H9 (cell line): ENCODE results near the gene LRMDA. TPM values are rescaled to one million over a fixed set of nuclear protein-coding genes. Genes with fewer than 3 reads are reported as not detected.

Experiments
- DNase-seq: peaks from one replicate; pipeline ENCODE4 v3.0.0-alpha.2; 2017
- H2AFZ ChIP-seq: one replicate; pipeline ENCODE4 v1.6.1; 2013; ENCODE audit warnings: mild to moderate bottlenecking, low read length, control low read depth, moderate library complexity
- H2AK5ac ChIP-seq: 2 replicates; pipeline ENCODE4 v1.6.1; 2013; ENCODE audit warnings: low read length, control low read depth, mixed read lengths; ENCODE audit not compliant: insufficient read length
- H2BK120ac ChIP-seq: one replicate; pipeline ENCODE4 v1.6.1; 2013; ENCODE audit warnings: low read depth, mild to moderate bottlenecking, low read length, control low read depth, inconsistent platforms; ENCODE audit not compliant: poor library complexity, severe bottlenecking
- H2BK12ac ChIP-seq: 2 replicates; pipeline ENCODE4 v1.6.1; 2013; ENCODE audit warnings: low read length, control low read depth, mixed read lengths, low read depth; ENCODE audit not compliant: insufficient read length
- H2BK15ac ChIP-seq: 2 replicates; pipeline ENCODE4 v1.6.1; 2013; ENCODE audit warnings: low read depth, low read length, control low read depth
- H2BK20ac ChIP-seq: one replicate; pipeline ENCODE4 v1.6.1; 2013; ENCODE audit warnings: low read depth, mild to moderate bottlenecking, low read length, control low read depth, inconsistent platforms; ENCODE audit not compliant: poor library complexity, severe bottlenecking
- H2BK5ac ChIP-seq: 2 replicates; pipeline ENCODE4 v1.6.1; 2013; ENCODE audit warnings: low read length, control low read depth, mixed read lengths; ENCODE audit not compliant: insufficient read length
- H3K14ac ChIP-seq: 2 replicates; pipeline ENCODE4 v1.6.1; 2013; ENCODE audit warnings: low read length, control low read depth; ENCODE audit not compliant: insufficient read depth
- H3K18ac ChIP-seq: 2 replicates; pipeline ENCODE4 v1.6.1; 2013; ENCODE audit warnings: low read depth, mild to moderate bottlenecking, mixed read lengths, low read length, control low read depth; ENCODE audit not compliant: insufficient read length
- H3K23ac ChIP-seq: 2 replicates; pipeline ENCODE4 v1.6.1; 2013; ENCODE audit warnings: low read length, control low read depth, mixed read lengths, low read depth; ENCODE audit not compliant: insufficient read length
- H3K23me2 ChIP-seq: 2 replicates; pipeline ENCODE4 v1.6.1; 2013; ENCODE audit warnings: low read depth, mild to moderate bottlenecking, mixed read lengths, low read length, control low read depth; ENCODE audit not compliant: insufficient read length, poor library complexity, severe bottlenecking
- H3K27ac ChIP-seq: 2 replicates; pipeline ENCODE4 v1.5.1; 2013; ENCODE audit warnings: low read length, control low read depth, mixed read lengths, low read depth; ENCODE audit not compliant: insufficient read length
- H3K27me3 ChIP-seq: 2 replicates; pipeline ENCODE4 v1.6.1; 2013; ENCODE audit warnings: low read length, control low read depth, inconsistent platforms; ENCODE audit not compliant: insufficient read depth
- H3K4ac ChIP-seq: 2 replicates; pipeline ENCODE4 v1.6.1; 2013; ENCODE audit warnings: low read depth, mild to moderate bottlenecking, control low read depth, inconsistent platforms, low read length, moderate library complexity
- H3K4me1 ChIP-seq: 2 replicates; pipeline ENCODE4 v1.6.1; 2013; ENCODE audit warnings: low read length, control low read depth, inconsistent platforms; ENCODE audit not compliant: insufficient read depth
- H3K4me2 ChIP-seq: 2 replicates; pipeline ENCODE4 v1.6.1; 2013; ENCODE audit warnings: low read length, control low read depth, mixed read lengths; ENCODE audit not compliant: insufficient read length, insufficient read depth
- H3K56ac ChIP-seq: 2 replicates; pipeline ENCODE4 v1.6.1; 2013; ENCODE audit warnings: low read depth, mild to moderate bottlenecking, mixed read lengths, low read length, control low read depth; ENCODE audit not compliant: insufficient read length
- H3K79me1 ChIP-seq: 2 replicates; pipeline ENCODE4 v1.6.1; 2013; ENCODE audit warnings: low read depth, mild to moderate bottlenecking, moderate library complexity, low read length, control low read depth, inconsistent platforms; ENCODE audit not compliant: insufficient read depth, poor library complexity, severe bottlenecking
- H3K79me2 ChIP-seq: 2 replicates; pipeline ENCODE4 v1.6.1; 2013; ENCODE audit warnings: low read length, control low read depth, inconsistent platforms; ENCODE audit not compliant: insufficient read depth
- H3K9ac ChIP-seq: 2 replicates; pipeline ENCODE4 v1.6.1; 2013; ENCODE audit warnings: low read length, control low read depth, mixed read lengths; ENCODE audit not compliant: insufficient read length; ENCODE audit errors: extremely low read depth
- H3K9me3 ChIP-seq: one replicate; pipeline ENCODE4 v1.6.1; 2013; ENCODE audit warnings: low read depth, low read length, inconsistent platforms; ENCODE audit not compliant: control insufficient read depth
- H3T11ph ChIP-seq: one replicate; pipeline ENCODE4 v1.6.1; 2013; ENCODE audit warnings: mild to moderate bottlenecking, low read length, control low read depth, inconsistent platforms
- H4K20me1 ChIP-seq: one replicate; pipeline ENCODE4 v1.6.1; 2013; ENCODE audit not compliant: control insufficient read depth, insufficient read length, insufficient read depth
- H4K5ac ChIP-seq: 2 replicates; pipeline ENCODE4 v1.6.1; 2013; ENCODE audit warnings: low read depth, mild to moderate bottlenecking, mixed read lengths, low read length, control low read depth; ENCODE audit not compliant: insufficient read length
- H4K8ac ChIP-seq: replicated peaks from 2 replicates; pipeline ENCODE4 v1.6.1; 2013; ENCODE audit warnings: low read length, control low read depth, mixed read lengths, low read depth; ENCODE audit not compliant: insufficient read length
- H4K91ac ChIP-seq: 2 replicates; pipeline ENCODE4 v1.6.1; 2013; ENCODE audit warnings: low read depth, mild to moderate bottlenecking, moderate library complexity, mixed read lengths, low read length, control low read depth; ENCODE audit not compliant: insufficient read length
- H3K27ac Mint-ChIP-seq, 3 experiments: 2 replicates in 2 of 3; 3 replicates in 1 of 3; pipeline ENCODE4 v1.8.0; 2020 to 2021; ENCODE audit warnings: mixed read lengths in 3 of 3, mild to moderate bottlenecking in 1 of 3, moderate library complexity in 1 of 3
- H3K27me3 Mint-ChIP-seq: 2 replicates; pipeline ENCODE4 v1.8.0; 2021; ENCODE audit warnings: low read depth, mild to moderate bottlenecking, moderate library complexity, mixed read lengths
- H3K36me3 Mint-ChIP-seq, 3 experiments: 2 replicates in 2 of 3; 3 replicates in 1 of 3; pipeline ENCODE4 v1.8.0; 2020 to 2021; ENCODE audit warnings: low read depth in 3 of 3, mixed read lengths in 3 of 3; ENCODE audit not compliant: insufficient read depth in 1 of 3
- H3K4me1 Mint-ChIP-seq, 2 experiments: 2 replicates each; pipeline ENCODE4 v1.8.0; 2020; ENCODE audit warnings: mixed read lengths in 2 of 2
- H3K4me3 Mint-ChIP-seq, 2 experiments: 2 replicates in 1 of 2; 3 replicates in 1 of 2; pipeline ENCODE4 v1.8.0; 2020 to 2021; ENCODE audit warnings: mild to moderate bottlenecking in 2 of 2, mixed read lengths in 2 of 2, moderate library complexity in 1 of 2
- H3K9me3 Mint-ChIP-seq, 2 experiments: 2 replicates in 1 of 2; 3 replicates in 1 of 2; pipeline ENCODE4 v1.8.0; 2020; ENCODE audit warnings: mild to moderate bottlenecking in 2 of 2, mixed read lengths in 2 of 2, moderate library complexity in 1 of 2
- CTCF ChIP-seq: fragments of 200-600 bp; sonication (generic); conservative IDR thresholded peaks from 3 replicates; pipeline ENCODE4 v1.8.0; 2021; ENCODE audit warnings: antibody characterized with exemption, mild to moderate bottlenecking
- WGBS: extraction: QIAGEN DNeasy Blood & Tissue Kit; methylation state at CpG from one replicate; pipeline ENCODE4 v1.1.7; 2013; ENCODE audit warnings: missing lambda C conversion rate, low lambda C conversion rate, mixed read lengths; ENCODE audit not compliant: insufficient read length; ENCODE audit errors: extremely low coverage; 5-methylcytosine and 5-hydroxymethylcytosine counted together
- total RNA-seq: library from RNA; stranded (reverse); gene quantifications from 2 replicates; pipeline ENCODE4 v1.2.1, GENCODE V29; 2021

LRMDA gene
- total RNA-seq, 1 experiment from 2014 or later = 1.8 TPM

DNA sequence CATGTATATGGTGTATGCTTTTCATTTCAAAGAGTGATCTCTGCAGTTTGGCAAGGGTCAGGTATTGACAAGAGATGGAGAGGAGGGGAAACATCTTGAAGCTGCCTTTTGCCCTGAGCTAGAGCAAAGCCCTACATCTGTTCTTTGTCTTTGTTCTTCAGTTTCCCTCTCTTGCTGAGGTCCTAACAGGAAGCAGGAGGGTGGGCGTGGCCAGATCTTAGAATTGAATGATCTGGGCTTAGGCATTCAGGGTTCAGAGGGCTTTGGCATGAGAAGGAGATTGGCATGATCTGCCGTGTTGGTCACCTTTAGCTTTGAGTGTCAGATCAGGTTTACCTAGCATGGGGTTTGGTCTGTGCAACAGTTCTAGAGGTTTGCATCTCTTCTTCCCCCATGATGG, 41.3 kb downstream of the LRMDA start:
- Histone ChIP-seq H3T11ph (no peak overlapping the region), H4K20me1 (no peaks in the 10 kb centered on the region), H2BK5ac (no peak overlapping the region), H3K4me1 (peaks cover 10% of the 10 kb centered on the region; the same call in 1 of the 2 replicates), H3K4me2 (no peak overlapping the region), H3K56ac (no peak overlapping the region), H3K18ac (no peak overlapping the region), H3K9ac (no peak overlapping the region), H3K14ac (no peak overlapping the region), H2BK120ac (no peak overlapping the region), H2BK15ac (no peak overlapping the region), H3K23me2 (no peaks in the 10 kb centered on the region), H2BK12ac (no peak overlapping the region), H3K23ac (no peak overlapping the region), H4K91ac (no peak overlapping the region), H3K79me1 (no peaks in the 10 kb centered on the region), H4K8ac (no peak overlapping the region), H4K5ac (no peak overlapping the region), H2AK5ac (no peak overlapping the region), H2AFZ (no peak overlapping the region), H3K79me2 (no peaks in the 10 kb centered on the region), H3K4ac (no peak overlapping the region), H3K9me3 (no peaks in the 10 kb centered on the region), H3K27me3 (no peaks in the 10 kb centered on the region), H3K27ac (no peak overlapping the region), H2BK20ac (no peak overlapping the region)
- no peak overlapping the region for H3K27ac Mint-ChIP-seq
- peaks cover 0 to 16% (median 0%) of the 10 kb centered on the region in 3 experiments; a peak in 3 of 7 replicates for H3K36me3 Mint-ChIP-seq
- no CpG with 5 or more reads among the region's 2 CpGs for WGBS
- peaks cover 26 to 27% of the 10 kb centered on the region in 2 experiments for H3K4me1 Mint-ChIP-seq
- DNase-seq = peak; percentile 8
- peaks cover 73% of the 10 kb centered on the region for H3K27me3 Mint-ChIP-seq
- TF ChIP-seq CTCF = no peak
- peaks cover 3 to 5% of the 10 kb centered on the region in 2 experiments; a peak in 4 of 5 replicates for H3K9me3 Mint-ChIP-seq
- H3K4me3 Mint-ChIP-seq = no peak overlapping the region
